ENCODE results near the gene SYMPK. TPM values are rescaled to one million over a fixed set of nuclear protein-coding genes. Genes with fewer than 3 reads are reported as not detected.
A peak's percentile ranks its signal among the peaks of the same experiment; 100 is the strongest.
"Not testable (repeated sequence)": the region's sequence is repeated elsewhere in the genome, so short reads cannot be mapped to it uniquely, and the experiment has no call there.

SYMPK gene
- total RNA-seq, 1 donor from 2014 or later = 72.1 TPM

DNA sequence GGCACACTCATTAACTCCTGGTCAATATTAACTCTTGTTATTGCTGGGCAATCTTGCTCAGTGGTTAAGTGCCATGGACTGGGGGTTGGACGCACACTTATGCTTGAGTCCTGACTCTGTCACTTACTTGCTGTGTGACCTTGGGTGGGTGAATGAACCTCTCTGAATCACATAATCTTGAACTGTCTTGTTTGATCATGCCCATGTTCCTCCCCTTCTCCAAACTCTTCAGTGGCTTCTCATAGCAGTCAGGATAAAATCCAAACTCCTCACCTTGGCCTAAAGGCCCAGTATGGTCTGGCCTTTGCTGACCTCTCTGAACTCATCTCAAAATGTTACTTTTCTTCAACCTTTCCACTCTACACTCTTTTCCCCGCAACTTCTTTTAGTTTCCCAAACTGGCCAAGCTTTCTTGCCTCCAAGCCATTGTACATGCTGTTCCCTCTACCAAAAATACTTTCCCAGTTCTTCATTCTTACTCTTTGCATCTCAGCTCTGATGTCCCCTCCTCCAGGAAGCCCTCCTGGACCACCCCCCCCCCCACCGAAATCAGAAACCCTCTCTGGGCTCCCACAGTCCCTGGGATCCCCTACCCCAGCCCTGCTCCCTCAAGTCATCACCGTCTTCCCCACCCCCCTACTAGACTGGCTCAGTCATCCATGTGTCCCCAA is 37.1 kb upstream of the SYMPK start:
- TF ChIP-seq, protein P1, sequence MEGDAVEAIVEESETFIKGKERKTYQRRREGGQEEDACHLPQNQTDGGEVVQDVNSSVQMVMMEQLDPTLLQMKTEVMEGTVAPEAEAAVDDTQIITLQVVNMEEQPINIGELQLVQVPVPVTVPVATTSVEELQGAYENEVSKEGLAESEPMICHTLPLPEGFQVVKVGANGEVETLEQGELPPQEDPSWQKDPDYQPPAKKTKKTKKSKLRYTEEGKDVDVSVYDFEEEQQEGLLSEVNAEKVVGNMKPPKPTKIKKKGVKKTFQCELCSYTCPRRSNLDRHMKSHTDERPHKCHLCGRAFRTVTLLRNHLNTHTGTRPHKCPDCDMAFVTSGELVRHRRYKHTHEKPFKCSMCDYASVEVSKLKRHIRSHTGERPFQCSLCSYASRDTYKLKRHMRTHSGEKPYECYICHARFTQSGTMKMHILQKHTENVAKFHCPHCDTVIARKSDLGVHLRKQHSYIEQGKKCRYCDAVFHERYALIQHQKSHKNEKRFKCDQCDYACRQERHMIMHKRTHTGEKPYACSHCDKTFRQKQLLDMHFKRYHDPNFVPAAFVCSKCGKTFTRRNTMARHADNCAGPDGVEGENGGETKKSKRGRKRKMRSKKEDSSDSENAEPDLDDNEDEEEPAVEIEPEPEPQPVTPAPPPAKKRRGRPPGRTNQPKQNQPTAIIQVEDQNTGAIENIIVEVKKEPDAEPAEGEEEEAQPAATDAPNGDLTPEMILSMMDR (IDR thresholded peaks at IDR 0.05) = no peak
- H3K4me1 Mint-ChIP-seq (ENCODE audit: unreplicated experiment) = peaks cover 12% of the 10 kb centered on the region
- no peaks in the 10 kb centered on the region for H3K27me3 Mint-ChIP-seq (ENCODE audit: unreplicated experiment)
- H3K27ac Mint-ChIP-seq (ENCODE audit: unreplicated experiment) = no peak overlapping the region
- H3K36me3 Mint-ChIP-seq (ENCODE audit: unreplicated experiment) = peaks cover 15% of the 10 kb centered on the region
- DNase-seq (ENCODE audit: extremely low spot score, unreplicated experiment) = no peak
- H3K9me3 Mint-ChIP-seq (ENCODE audit: unreplicated experiment) = no peaks in the 10 kb centered on the region
- H3K4me3 Mint-ChIP-seq (ENCODE audit: unreplicated experiment) = peak overlapping the region; percentile 67

DNA sequence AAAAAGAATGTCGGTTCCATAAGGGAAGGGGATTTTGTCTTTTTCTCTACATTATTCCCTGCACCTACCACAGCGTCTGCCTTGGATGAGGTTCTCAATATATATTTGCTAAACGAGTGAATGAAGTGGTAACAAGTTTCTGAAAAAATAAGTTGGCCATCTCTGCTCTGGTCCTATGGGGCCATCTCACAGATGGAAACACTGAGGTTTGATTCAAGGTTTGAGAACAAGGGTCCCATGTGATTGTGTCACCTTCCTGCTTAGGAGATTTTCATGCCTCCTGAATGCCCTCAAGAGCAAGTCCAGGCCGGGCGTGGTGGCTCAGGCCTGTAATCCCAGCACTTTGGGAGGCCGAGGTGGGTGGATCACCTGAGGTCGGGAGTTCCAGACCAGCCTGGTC is 36.3 kb upstream of the SYMPK start:
- Mint-ChIP-seq H3K36me3 (ENCODE audit: unreplicated experiment) (peaks cover 18% of the 10 kb centered on the region), H3K27ac (ENCODE audit: unreplicated experiment) (no peak overlapping the region), H3K4me3 (ENCODE audit: unreplicated experiment) (no peak overlapping the region), H3K27me3 (ENCODE audit: unreplicated experiment) (no peaks in the 10 kb centered on the region), H3K4me1 (ENCODE audit: unreplicated experiment) (peaks cover 12% of the 10 kb centered on the region), H3K9me3 (ENCODE audit: unreplicated experiment) (no peaks in the 10 kb centered on the region)
- TF ChIP-seq, protein P1 (IDR thresholded peaks at IDR 0.05) = no peak
- no peak for DNase-seq (ENCODE audit: extremely low spot score, unreplicated experiment)

DNA sequence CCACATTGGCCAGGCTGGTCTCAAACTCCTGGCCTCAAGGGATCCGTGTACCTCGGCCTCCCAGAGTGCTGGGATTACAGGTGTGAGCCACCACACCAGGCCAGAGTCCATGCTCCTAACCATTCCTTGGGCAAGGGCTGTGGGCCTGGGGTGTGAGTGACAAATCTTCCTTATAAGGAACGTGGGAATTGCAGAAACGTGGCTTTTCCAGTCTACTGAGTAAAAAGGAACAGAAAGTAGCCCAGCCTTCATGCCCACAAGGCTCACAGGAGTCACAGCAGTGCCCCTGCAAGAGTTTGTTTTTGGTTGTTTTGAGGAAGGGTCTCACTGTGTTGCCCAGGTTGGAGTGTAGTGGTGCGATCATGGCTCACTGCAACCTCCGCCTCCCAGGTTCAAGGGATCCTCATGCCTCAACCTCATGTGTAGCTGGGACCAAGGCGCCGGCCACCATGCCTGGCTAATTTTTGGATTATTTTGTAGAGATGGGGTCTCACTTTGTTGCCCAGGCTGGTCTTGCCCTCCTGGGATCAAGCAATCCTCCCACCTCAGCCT is 34.4 kb upstream of the SYMPK start:
- H3K36me3 Mint-ChIP-seq (ENCODE audit: unreplicated experiment) = peaks cover 18% of the 10 kb centered on the region
- TF ChIP-seq, protein P1 (IDR thresholded peaks at IDR 0.05) = no peak
- no peaks in the 10 kb centered on the region for H3K9me3 Mint-ChIP-seq (ENCODE audit: unreplicated experiment)
- no peak overlapping the region for H3K27ac Mint-ChIP-seq (ENCODE audit: unreplicated experiment)
- no peaks in the 10 kb centered on the region for H3K27me3 Mint-ChIP-seq (ENCODE audit: unreplicated experiment)
- H3K4me3 Mint-ChIP-seq (ENCODE audit: unreplicated experiment) = no peak overlapping the region
- DNase-seq (ENCODE audit: extremely low spot score, unreplicated experiment) = no peak
- H3K4me1 Mint-ChIP-seq (ENCODE audit: unreplicated experiment) = peaks cover 10% of the 10 kb centered on the region

DNA sequence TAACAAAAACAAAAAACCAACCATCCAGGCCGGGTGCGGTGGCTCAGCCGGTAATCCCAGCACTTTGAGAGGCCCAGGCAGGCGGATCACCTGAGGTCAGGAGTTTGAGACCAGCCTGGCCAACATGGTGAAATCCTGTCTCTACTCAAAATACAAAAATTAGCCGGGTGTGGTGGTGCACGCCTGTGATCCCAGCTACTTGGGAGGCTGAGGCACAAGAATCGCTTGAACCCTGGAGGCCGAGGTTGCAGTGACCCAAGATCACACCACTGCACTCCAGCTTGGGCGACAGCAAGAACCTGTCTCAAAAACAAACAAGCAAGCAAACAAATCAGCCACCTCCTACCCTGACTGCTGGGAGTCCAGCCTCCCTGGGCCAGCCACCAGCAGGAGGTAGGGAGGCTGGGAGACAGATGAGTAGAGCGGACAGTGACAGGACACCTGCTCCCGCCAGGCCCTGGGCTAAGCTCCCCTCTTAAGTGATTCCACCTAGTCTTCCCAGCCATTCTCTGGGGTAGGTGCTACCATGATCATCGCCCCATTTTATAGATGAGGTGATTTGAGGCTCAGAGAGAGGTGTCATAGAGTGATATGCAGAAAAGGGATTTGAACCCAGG is 33.1 kb upstream of the SYMPK start:
- H3K36me3 Mint-ChIP-seq (ENCODE audit: unreplicated experiment) = peaks cover 18% of the 10 kb centered on the region
- not testable (repeated sequence) for H3K4me1 Mint-ChIP-seq (ENCODE audit: unreplicated experiment); H3K4me3 Mint-ChIP-seq (ENCODE audit: unreplicated experiment); H3K9me3 Mint-ChIP-seq (ENCODE audit: unreplicated experiment); H3K27me3 Mint-ChIP-seq (ENCODE audit: unreplicated experiment); DNase-seq (ENCODE audit: extremely low spot score, unreplicated experiment); H3K27ac Mint-ChIP-seq (ENCODE audit: unreplicated experiment)

DNA sequence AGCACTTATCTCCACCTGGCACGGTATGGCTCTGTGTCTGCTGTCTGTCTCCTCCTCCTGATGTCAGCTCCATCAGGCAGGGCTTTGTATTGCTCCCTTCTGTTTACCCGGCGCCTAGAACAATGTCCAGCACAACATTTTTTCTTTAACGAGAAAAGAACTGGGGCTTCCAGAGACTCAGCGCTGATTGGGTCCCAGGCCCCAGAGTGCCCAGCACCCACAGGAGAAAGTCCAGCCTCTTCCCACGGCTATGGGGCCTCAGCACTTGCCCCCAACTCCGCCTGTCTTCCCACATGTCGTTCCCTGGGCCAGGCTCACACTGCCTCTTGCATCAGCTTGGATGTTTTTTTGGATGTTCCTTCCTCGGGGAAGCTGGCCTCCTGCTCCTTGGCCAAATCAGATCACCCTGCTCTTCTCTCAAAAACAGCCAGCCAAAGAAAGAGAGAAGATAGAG is 32.6 kb upstream of the SYMPK start:
- no peak overlapping the region for H3K4me3 Mint-ChIP-seq (ENCODE audit: unreplicated experiment)
- no peaks in the 10 kb centered on the region for H3K27me3 Mint-ChIP-seq (ENCODE audit: unreplicated experiment)
- no peak overlapping the region for H3K27ac Mint-ChIP-seq (ENCODE audit: unreplicated experiment)
- H3K9me3 Mint-ChIP-seq (ENCODE audit: unreplicated experiment) = no peaks in the 10 kb centered on the region
- H3K36me3 Mint-ChIP-seq (ENCODE audit: unreplicated experiment) = peaks cover 18% of the 10 kb centered on the region
- DNase-seq (ENCODE audit: extremely low spot score, unreplicated experiment) = no peak
- H3K4me1 Mint-ChIP-seq (ENCODE audit: unreplicated experiment) = peaks cover 1% of the 10 kb centered on the region
- TF ChIP-seq, protein P1 (IDR thresholded peaks at IDR 0.05) = no peak
